ENCODE data around the gene ANKRD65. TPM values are rescaled to one million over a fixed set of nuclear protein-coding genes. Genes with fewer than 3 reads are reported as not detected.

ANKRD65 gene
- total and polyA plus RNA-seq, 2 donors (not counting 3 experiments of a cell fraction or from before 2014, with no cell fraction given): 0.15 to 0.38 TPM

GRCh38 chr1:1376551-1377226 lies 44.4 kb downstream of the ANKRD65 start:
- TF ChIP-seq MYC (IDR thresholded peaks at IDR 0.05; ENCODE audit: low read depth, low read length): no peak
- TF ChIP-seq FOS (IDR thresholded peaks at IDR 0.05; ENCODE audit: borderline replicate concordance, insufficient read depth, low read length): no peak
- no peak for TF ChIP-seq CTCF (IDR thresholded peaks at IDR 0.05; ENCODE audit: extremely low read depth in 1 of 2, insufficient read depth in 1 of 2, low read depth in 1 of 2, low read length in 2 of 2)
- no peak for TF ChIP-seq EZH2 (IDR thresholded peaks at IDR 0.05; ENCODE audit: borderline replicate concordance, low read depth, low read length, severe bottlenecking)
- no peak for TF ChIP-seq GATA2 (IDR thresholded peaks at IDR 0.05; ENCODE audit: insufficient read depth, insufficient read length, low read depth, low read length)
- no peak for TF ChIP-seq POLR2AphosphoS5 (IDR thresholded peaks at IDR 0.05; ENCODE audit: insufficient read depth, low read depth, low read length)
- no peak for TF ChIP-seq POLR2A (IDR thresholded peaks at IDR 0.05; ENCODE audit: low read depth, low read length)
- TF ChIP-seq JUN (IDR thresholded peaks at IDR 0.05; ENCODE audit: borderline replicate concordance, insufficient read depth, insufficient read length, low read depth): no peak
- TF ChIP-seq MAX (IDR thresholded peaks at IDR 0.05; ENCODE audit: insufficient read depth, insufficient read length): no peak
- Histone ChIP-seq H3K79me2 (ENCODE audit: control insufficient read depth, insufficient read depth, low read length) (peaks cover 19% of the 10 kb centered on the region), H3K9me1 (replicated peaks; ENCODE audit: control insufficient read depth, extremely low read depth, insufficient read depth, low read length) (no peaks in the 10 kb centered on the region), H3K27me3 (ENCODE audit: control insufficient read depth in 2 of 2, insufficient read depth in 2 of 2, low read length in 2 of 2) (no peaks in the 10 kb centered on the region), H2AFZ (ENCODE audit: low read depth, low read length) (no peak overlapping the region), H3K9me3 (replicated peaks; ENCODE audit: control insufficient read depth, insufficient read depth, low read length) (no peaks in the 10 kb centered on the region), H3K36me3 (ENCODE audit: control insufficient read depth in 2 of 2, extremely low read depth in 1 of 2, insufficient read depth in 2 of 2, low read length in 2 of 2) (peaks cover 0 to 4% of the 10 kb centered on the region in 2 experiments), H3K9ac (replicated peaks; ENCODE audit: extremely low read depth, insufficient read depth, low read length) (no peak overlapping the region), H3K4me3 (replicated peaks in 1 of 3; ENCODE audit: insufficient read depth in 1 of 3, low read depth in 1 of 3, low read length in 3 of 3) (no peak overlapping the region), H4K20me1 (replicated peaks; ENCODE audit: control insufficient read depth, extremely low read depth, insufficient read depth, low read length) (no peaks in the 10 kb centered on the region), H3K4me1 (ENCODE audit: control insufficient read depth, extremely low read depth, insufficient read depth, low read length) (peaks cover 13% of the 10 kb centered on the region), H3K27ac (ENCODE audit: insufficient read depth, low read depth, low read length) (no peak overlapping the region), H3K4me2 (ENCODE audit: insufficient read depth, low read length) (no peak overlapping the region)
- ChIA-PET CTCF (interaction anchor here (1.9 kb wide), 1 partner anchor 64 kb away, joined by 9 read pairs; no protein-coding TSS in a partner anchor), POLR2A (no interaction called here)
- FAIRE-seq (no peak), DNase-seq (ENCODE audit: low read depth, low spot score) (no peak)
- BruUV-seq (replicated peaks): no TSS peak
- intact Hi-C loops (cut with micrococcal nuclease) (no loop called here), dilution Hi-C loops (cut with MboI; ENCODE audit: extremely low pct_ligation_motif_present, low sequenced_read_pairs) (no loop called here)
